Measurements from ENCODE around the gene TRAPPC6A.

TRAPPC6A gene

GRCh38 chr19:45186509-45187334, 8.7 kb upstream of the TRAPPC6A start:
- no peak for DNase-seq (ENCODE audit: low read depth in 2 of 2)

- no peak for DNase-seq (ENCODE audit: low read depth in 2 of 2)
Measured at GRCh38 chr19:45184115-45184514, 6.1 kb upstream of the TRAPPC6A start.

GRCh38 chr19:45182758-45183157, 4.7 kb upstream of the TRAPPC6A start:
- DNase-seq (ENCODE audit: low read depth in 2 of 2), result no peak

DNA sequence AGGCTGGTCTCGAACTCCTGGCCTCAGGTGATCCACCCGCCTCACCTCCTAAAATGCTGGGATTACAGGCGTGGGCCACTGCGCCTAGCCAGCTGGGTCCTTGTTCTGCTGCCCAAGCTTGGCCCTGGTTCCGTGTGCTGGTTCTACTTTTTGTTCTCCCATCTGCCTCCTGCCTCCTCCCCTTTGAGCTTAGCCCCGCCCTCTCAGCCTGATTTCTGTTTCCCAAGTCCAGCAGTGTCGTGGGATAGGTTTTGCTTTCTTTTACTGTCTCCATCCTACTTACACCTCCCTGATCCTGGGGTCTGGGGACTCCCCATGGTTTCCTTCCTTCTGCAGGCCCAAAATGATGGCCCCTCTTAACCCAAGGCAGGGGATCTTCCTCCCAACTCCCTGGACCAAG, 2.9 kb upstream of the TRAPPC6A start:
- no peak for DNase-seq (ENCODE audit: low read depth in 2 of 2)

- DNase-seq (ENCODE audit: low read depth in 2 of 2), result no peak
Measured at GRCh38 chr19:45179892-45180370, 1.9 kb upstream of the TRAPPC6A start.

GRCh38 chr19:45179072-45179891, 1.2 kb upstream of the TRAPPC6A start:
- no peak for DNase-seq (ENCODE audit: low read depth in 2 of 2)

GRCh38 chr19:45178262-45179071, 430 bp upstream of the TRAPPC6A start, which contains the start of gene BLOC1S3:
BLOC1S3 (plus strand) TSS chr19:45178784; CDS start chr19:45179297, 513 bp downstream.
- DNase-seq (ENCODE audit: low read depth in 2 of 2), result peak; percentile 98 to 100

DNA sequence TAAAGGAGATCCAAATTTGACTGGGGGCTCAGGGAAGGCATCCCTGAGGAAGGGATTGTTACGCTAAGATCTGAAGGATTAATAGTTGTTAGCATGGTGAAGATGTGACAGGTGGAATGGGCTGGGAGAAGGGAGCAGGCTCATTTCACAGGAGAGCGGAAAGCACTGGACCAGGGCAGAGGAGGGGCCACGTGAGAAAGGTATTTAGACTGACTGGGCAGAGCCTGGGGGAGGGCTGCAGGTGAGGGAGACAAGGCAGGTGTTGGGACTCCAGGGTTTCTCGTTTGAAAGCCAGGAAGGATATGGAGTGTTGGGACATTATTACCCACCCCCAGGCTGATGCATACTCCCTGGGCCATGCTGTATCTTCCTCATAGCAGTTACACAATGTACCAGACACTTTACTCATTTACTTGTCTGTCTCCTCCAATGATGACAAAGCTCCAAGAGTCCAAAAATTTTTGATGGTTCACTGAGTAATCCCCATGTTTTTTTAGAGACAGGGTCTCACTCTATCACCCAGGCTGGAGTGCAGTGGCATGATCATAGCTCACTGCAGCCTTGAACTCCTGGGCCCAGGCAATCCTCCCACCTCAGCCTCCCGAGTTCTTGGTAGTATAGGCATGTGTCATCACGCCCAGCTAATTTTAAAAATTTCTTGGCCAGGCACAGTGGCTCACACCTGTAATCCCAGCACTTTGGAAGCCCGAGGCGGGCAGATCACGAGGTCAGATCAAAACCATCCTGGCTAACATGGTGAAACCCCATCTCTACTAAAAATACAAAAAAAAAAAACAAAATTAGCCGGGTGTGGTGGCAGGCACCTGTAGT, 2.3 kb downstream of the TRAPPC6A start:
- DNase-seq (ENCODE audit: low read depth in 2 of 2), result no peak

DNA sequence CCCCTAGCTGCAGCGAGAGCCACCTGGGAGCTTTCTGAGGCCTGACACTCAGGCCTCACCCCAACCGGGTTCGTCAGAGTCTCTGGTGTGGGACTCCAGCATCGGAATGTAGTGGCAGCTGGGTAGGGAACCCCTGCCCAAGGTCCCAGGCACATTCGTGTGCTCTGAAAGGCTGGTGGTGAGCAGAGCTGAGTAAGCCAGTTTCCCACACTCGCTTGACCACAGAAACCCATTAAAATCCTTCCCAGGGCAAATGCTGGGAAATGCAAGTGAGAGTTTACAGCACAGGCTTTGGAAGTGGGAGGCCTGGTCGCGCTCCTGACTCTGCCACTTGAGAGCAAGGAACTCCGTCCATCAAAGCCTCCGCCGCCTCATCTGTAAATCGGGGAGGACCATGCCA, 4.2 kb downstream of the TRAPPC6A start:
- no peak for DNase-seq (ENCODE audit: low read depth in 2 of 2)

- DNase-seq (ENCODE audit: low read depth in 2 of 2), result no peak
Measured at GRCh38 chr19:45172611-45173208, 5.3 kb downstream of the TRAPPC6A start.

GRCh38 chr19:45172173-45172572, 5.9 kb downstream of the TRAPPC6A start:
- no peak for DNase-seq (ENCODE audit: low read depth in 2 of 2)

DNA sequence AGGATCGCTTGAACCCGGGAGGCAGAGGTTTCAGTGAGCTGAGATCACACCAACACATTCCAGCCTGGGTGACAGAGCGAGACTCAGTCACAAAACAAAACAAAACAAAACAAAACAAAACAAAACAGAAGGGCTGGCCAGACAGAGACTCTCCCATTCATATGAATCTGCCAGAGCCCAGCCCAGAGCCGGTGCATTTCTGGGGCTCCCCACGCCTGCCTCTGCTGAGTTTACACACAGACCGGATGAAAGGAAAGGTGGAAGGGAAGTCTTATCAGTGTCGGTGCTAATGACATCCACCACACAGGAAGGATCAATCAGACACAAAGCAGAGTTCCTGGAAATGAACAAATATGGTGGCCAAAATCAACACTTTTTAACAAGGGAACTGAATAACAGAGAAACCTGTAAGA, 6.8 kb downstream of the TRAPPC6A start:
- no peak for DNase-seq (ENCODE audit: low read depth in 2 of 2)

DNA sequence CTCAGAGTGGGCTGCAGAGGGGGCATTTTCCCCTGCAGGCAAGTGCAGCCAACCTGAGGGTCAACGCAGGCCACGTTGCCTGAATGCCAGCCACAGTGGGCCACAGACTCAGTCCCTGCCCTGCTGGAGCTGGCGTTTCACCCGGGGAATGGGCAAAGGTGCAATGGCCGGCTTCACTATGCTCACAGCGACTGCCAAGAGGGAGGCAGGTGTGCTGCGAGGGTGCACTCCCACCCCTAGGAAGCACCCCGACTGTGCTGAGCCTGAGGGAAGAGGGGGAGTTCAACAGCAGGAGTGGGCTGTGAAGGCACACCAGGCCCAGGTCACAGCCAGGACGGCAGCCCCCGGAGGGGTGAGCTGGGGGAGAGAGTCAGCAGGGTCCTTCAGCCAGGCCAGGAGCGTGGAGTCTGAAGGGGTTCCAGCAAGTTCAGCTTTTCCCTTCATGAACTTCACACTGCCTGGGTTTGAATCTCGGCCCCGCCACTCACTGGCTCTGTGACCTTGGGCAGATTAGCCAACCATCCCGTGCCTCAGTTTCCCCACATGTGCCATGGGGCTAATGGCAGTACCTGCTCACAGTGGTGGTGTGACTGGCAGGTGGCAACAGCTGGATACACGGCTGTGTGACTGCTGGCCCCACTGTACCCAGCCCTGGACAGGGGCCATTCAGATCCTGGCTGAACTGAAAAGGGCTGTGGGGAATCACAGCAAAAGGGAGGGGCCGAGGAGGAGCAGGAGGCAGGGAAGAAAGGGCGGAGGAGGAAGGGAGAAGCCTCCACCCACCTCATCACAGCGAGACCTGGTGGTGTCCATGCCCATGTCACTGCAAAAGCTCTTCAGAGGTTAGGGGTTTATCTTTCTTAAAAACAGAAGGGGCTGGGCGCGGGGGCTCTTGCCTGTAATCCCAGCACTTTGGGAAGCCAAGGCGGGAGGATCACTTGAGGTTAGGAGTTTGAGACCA, 7.6 kb downstream of the TRAPPC6A start:
- DNase-seq (ENCODE audit: low read depth in 2 of 2), result no peak

DNA sequence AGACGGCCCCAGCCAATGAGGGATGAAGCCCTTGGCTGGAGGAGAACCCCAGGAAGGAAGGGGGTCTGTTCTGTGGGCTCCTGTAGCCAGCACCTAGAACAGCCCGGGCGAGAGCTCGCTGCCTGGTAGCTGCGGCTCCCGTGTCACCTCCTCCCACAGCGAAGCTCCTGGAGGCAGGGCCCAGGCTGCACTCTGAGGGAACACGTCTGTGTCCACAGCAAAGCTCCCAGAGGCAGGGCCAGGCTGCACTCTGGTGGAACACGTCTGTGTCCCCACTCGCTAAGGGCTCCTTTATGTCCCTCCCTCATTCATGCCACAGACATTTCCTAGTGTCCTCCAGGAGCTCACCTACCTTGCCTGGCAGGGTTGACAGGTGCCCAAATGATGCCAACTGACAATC, 8.4 kb downstream of the TRAPPC6A start:
- no peak for DNase-seq (ENCODE audit: low read depth in 2 of 2)

DNA sequence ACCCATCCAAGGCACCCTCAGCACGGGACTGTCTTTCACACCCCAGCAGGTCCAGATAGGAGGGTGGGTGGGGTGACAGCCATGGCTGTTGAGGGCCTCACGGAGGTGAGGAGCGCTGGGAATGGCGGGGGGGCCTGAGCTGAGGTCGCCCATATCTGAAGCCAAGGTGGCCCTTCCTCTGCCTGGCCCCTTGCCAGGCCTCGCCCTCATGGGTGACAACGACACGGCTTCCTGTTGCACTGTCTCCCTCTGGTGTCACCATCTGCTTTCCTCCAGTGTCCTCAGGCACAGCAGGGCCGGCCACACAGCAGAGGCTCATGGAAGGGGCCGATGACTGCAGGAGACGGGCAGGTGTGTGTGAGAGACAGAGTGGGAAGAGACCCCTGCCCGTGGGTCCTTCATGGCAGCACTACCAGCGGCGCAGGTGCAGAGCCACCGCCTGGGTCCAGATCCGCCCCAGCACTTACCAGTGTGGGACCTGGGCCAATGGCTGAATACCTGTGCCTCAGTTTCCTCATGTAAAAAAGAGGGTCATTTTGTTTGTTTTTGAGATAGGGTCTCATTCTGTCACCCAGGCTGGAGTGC, 9.2 kb downstream of the TRAPPC6A start:
- DNase-seq (ENCODE audit: low read depth in 2 of 2), result no peak

- DNase-seq (ENCODE audit: low read depth in 2 of 2), result no peak
Measured at GRCh38 chr19:45166723-45167252, 11.2 kb downstream of the TRAPPC6A start.

DNA sequence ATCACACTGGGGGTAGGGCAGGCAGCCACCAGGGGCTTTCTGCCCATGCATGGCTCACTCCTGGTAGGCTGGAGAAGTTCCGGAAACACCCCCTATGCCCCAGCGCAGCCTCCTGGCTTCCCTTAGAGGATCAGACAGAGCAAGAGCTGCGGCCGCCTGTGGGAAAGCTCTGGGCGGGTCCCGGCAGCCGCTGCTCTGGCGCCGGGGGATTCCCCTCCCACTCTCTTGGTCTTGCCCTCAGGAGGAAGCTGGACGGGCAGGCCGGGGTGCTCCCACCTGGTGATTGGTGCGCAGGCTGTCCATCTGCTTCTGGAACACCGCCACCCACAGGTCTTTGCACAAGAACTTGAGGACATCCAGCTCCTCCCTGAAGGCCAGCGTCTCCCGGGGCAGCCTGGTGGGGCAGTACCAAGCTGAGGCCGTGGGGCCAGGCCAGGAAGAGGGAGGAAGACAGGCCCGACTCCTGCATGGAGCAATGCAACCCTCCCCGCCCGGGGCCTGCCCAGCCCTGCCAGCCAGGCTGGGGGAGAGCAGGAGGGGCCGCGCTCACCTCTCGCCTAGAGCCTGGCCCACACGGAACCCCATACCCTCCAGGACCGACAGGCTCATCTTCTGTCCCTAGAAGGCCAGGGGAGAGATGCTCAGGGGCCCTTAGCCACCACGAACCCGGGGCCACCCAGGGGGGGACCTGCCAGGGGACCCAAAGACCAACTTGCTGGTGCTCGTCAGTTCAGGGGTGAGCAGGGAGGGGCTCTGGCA, 13.3 kb downstream of the TRAPPC6A start:
- peak in 1 of 2 donors; percentile 10 for DNase-seq (ENCODE audit: low read depth in 2 of 2)
